Measurements from ENCODE around the gene STARD13. TPM values are rescaled to one million over a fixed set of nuclear protein-coding genes. Genes with fewer than 3 reads are reported as not detected.
A peak's percentile ranks its signal among the peaks of the same experiment; 100 is the strongest.

Gene STARD13
- total RNA-seq, 6 donors from 2014 or later, result 43.6 to 76.5 (median 63.7) TPM

DNA sequence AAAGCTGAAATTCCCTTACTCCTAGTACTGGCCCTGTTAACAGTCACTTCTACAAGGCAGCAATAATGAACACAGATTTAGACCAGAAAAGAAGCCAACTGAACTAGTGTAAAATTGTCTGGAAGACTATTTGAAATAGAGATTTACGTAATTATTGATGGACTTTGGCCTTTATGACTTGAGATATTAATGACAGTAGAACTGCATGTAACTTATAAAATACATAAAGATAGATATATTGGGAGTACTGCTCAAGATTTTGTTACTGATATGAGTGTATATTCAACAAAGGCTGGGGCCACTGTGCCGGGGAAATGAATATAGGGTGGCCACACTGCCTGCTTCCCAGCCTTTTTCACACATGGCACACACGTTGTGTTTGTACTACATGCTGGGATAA, 88.8 kb downstream of the STARD13 start:
- Histone ChIP-seq H3K4me3 (no peak overlapping the region), H3K36me3 (no peaks in the 10 kb centered on the region), H3K4me1 (peaks cover 22 to 41% (median 32%) of the 10 kb centered on the region in 4 donors), H3K9me3 (no peaks in the 10 kb centered on the region), H3K27me3 (no peaks in the 10 kb centered on the region), H3K27ac (peak overlapping the region; percentile 63 to 83 (median 72))
- ATAC-seq (ENCODE audit: low FRiP score in 2 of 2) (no peak), DNase-seq (no peak)
- 65 to 96% methylated on average over 3 of the region's 3 CpGs for WGBS, 2 donors
- TF ChIP-seq, protein P1, sequence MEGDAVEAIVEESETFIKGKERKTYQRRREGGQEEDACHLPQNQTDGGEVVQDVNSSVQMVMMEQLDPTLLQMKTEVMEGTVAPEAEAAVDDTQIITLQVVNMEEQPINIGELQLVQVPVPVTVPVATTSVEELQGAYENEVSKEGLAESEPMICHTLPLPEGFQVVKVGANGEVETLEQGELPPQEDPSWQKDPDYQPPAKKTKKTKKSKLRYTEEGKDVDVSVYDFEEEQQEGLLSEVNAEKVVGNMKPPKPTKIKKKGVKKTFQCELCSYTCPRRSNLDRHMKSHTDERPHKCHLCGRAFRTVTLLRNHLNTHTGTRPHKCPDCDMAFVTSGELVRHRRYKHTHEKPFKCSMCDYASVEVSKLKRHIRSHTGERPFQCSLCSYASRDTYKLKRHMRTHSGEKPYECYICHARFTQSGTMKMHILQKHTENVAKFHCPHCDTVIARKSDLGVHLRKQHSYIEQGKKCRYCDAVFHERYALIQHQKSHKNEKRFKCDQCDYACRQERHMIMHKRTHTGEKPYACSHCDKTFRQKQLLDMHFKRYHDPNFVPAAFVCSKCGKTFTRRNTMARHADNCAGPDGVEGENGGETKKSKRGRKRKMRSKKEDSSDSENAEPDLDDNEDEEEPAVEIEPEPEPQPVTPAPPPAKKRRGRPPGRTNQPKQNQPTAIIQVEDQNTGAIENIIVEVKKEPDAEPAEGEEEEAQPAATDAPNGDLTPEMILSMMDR (IDR thresholded peaks at IDR 0.05), result no peak
- TF ChIP-seq POLR2A (IDR thresholded peaks at IDR 0.05), result no peak
- TF ChIP-seq EP300 (IDR thresholded peaks at IDR 0.05), result no peak
- TF ChIP-seq POLR2AphosphoS5 (IDR thresholded peaks at IDR 0.05), result no peak

DNA sequence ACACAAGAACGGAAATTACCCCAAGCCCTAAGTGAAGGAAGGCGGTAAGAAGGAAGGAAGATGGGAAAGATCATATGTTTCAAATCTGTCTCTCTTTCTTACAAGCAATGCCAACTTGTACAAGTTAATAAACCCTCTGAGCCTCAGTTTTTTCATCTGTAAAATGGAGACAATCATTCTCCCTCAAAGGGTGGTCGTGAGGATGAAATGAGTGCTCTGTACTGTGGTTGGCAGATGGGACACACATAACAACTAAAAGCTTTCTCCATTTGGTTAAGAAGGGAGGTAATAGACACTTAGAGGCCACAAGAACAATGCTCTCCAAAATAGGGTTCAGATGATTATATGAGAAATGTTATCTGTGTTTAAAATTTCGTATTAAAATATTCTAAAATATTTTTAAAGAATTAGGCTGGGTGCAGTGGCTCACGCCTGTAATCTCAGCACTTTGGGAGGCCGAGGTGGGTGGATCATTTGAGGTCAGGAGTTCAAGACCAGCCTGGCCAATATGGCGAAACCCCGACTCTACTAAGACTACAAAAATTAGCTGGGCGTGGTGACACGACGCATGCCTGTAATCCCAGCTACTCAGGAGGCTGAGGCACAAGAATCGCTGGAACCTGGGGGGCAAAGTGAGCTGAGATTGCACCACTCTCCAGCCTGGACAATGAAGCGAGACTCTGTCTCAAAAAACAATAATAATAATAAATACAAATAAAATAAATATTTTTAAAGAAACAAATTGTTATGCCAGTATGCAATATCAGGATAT, 89.7 kb downstream of the STARD13 start:
- no peak overlapping the region for H3K4me3 ChIP-seq
- H3K36me3 ChIP-seq, result no peaks in the 10 kb centered on the region
- peak overlapping the region in 2 of 4 donors; percentile 77 to 83 for H3K27ac ChIP-seq
- peaks cover 25 to 44% (median 35%) of the 10 kb centered on the region in 4 donors for H3K4me1 ChIP-seq
- DNase-seq, result no peak
- H3K9me3 ChIP-seq, result no peaks in the 10 kb centered on the region
- TF ChIP-seq EP300 (IDR thresholded peaks at IDR 0.05) (no peak), POLR2A (IDR thresholded peaks at IDR 0.05) (no peak), POLR2AphosphoS5 (IDR thresholded peaks at IDR 0.05) (no peak)
- TF ChIP-seq, protein P1 (IDR thresholded peaks at IDR 0.05), result no peak
- no peaks in the 10 kb centered on the region for H3K27me3 ChIP-seq
- ATAC-seq (ENCODE audit: low FRiP score in 2 of 2), result no peak
- WGBS, 2 donors, result 89 to 92% methylated on average over 13 of the region's 13 CpGs

DNA sequence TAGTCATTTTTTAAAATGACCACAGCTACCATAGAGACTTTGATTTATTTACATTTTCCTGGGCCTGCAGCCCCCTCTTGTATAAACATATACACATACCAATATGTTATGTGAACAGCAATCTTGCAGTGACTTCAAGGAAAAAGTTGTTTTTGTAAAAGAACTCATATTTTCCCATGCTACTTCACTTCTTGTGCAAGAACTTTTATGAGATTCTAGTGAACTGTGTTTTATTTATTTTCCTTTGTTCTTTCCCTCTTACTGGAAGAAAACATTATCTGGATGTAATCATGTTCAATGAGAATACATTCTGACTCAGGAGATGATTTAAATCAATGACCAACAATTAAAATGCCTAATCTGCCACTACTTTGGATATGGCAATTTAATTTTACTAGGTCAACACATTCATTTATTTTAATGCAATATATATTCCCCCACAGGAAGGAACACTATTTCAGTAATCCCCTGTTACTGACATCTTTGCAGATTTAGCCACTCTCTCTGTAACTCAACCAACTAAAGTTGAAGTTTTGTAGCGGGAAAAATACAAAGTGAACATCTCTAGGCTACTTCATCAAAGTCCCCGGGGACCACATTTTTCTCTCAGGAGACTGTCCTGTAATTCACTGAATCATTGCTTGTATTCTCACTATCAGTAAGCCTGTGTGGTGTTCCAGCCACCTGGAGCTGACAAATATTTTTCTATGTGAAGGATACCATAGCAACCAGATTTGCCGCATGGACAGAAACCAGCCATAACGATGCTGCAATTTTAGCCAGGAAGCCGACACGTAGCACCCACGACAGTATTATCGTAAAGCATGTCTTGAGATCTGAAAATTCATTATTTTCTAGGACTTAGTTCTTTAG, 90.5 kb downstream of the STARD13 start:
- ATAC-seq (ENCODE audit: low FRiP score in 2 of 2), result peak in 1 of 2 donors; percentile 50

DNA sequence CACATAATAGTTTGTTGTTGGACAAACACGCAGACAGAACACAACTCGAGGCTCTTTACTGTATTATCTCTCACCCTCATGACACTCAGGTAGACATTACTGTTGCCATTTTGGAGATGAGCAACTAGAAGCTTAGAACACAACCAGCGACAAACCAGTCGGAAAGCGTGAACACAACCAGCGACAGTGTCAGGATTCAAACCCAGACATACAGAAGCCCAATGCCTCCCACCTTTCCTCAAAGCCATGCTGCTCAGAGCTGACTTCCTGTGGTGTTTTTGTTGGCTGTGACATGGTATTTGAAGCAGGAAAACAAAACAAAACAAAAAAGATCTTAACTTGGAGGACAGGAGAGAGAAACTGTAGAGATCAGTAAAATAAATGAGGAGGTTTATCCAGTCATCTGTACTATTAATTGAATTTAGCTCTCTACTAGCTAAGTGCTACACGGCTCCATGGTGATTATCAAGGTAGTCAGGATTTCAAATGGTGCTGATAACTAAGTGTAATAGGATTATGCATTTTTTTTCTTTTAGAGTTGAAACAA, 92.1 kb downstream of the STARD13 start:
- ATAC-seq (ENCODE audit: low FRiP score in 2 of 2), result no peak
- Histone ChIP-seq H3K9me3 (no peaks in the 10 kb centered on the region), H3K27ac (peak overlapping the region in 1 of 4 donors; percentile 30), H3K4me3 (no peak overlapping the region), H3K4me1 (peaks cover 24 to 41% (median 40%) of the 10 kb centered on the region in 4 donors), H3K36me3 (no peaks in the 10 kb centered on the region), H3K27me3 (no peaks in the 10 kb centered on the region)
- no peak for TF ChIP-seq POLR2AphosphoS5 (IDR thresholded peaks at IDR 0.05)
- TF ChIP-seq POLR2A (IDR thresholded peaks at IDR 0.05), result no peak
- TF ChIP-seq, protein P1 (IDR thresholded peaks at IDR 0.05), result no peak
- TF ChIP-seq EP300 (IDR thresholded peaks at IDR 0.05), result no peak
- no peak for DNase-seq
- 64 to 74% methylated on average over 7 of the region's 7 CpGs for WGBS, 2 donors

More for the DNA sequence above, 90.5 kb downstream of the STARD13 start:
- H3K9me3 ChIP-seq, result no peaks in the 10 kb centered on the region
- no peak for TF ChIP-seq POLR2AphosphoS5 (IDR thresholded peaks at IDR 0.05)
- TF ChIP-seq POLR2A (IDR thresholded peaks at IDR 0.05), result no peak
- TF ChIP-seq, protein P1 (IDR thresholded peaks at IDR 0.05), result no peak
- no peak for TF ChIP-seq EP300 (IDR thresholded peaks at IDR 0.05)
- no peak overlapping the region for H3K4me3 ChIP-seq
- DNase-seq, result no peak
- H3K36me3 ChIP-seq, result no peaks in the 10 kb centered on the region
- peak overlapping the region in 3 of 4 donors; percentile 2 to 77 (median 5) for H3K27ac ChIP-seq
- H3K4me1 ChIP-seq, result peaks cover 20 to 46% (median 34%) of the 10 kb centered on the region in 4 donors
- no peaks in the 10 kb centered on the region for H3K27me3 ChIP-seq
- 70 to 79% methylated on average over 8 of the region's 8 CpGs for WGBS, 2 donors
